MM.1S (cell line): ENCODE data around the gene PCDHA12.

Experiments
- EZH2 ChIP-seq: fragments of 300-600 bp; sonication (generic); optimal IDR thresholded peaks from 2 replicates; pipeline ENCODE3; 2017; ENCODE audit warnings: low read depth, mild to moderate bottlenecking, antibody characterized with exemption, low read length, mixed read lengths
- TF ChIP-seq, protein P1 (sequence below): fragments of 300-600 bp; sonication (generic); IDR thresholded peaks from 2 replicates; pipeline ENCODE4 v1.5.1; 2016; ENCODE audit warnings: antibody characterized with exemption, low read length, mixed read lengths

DNA sequence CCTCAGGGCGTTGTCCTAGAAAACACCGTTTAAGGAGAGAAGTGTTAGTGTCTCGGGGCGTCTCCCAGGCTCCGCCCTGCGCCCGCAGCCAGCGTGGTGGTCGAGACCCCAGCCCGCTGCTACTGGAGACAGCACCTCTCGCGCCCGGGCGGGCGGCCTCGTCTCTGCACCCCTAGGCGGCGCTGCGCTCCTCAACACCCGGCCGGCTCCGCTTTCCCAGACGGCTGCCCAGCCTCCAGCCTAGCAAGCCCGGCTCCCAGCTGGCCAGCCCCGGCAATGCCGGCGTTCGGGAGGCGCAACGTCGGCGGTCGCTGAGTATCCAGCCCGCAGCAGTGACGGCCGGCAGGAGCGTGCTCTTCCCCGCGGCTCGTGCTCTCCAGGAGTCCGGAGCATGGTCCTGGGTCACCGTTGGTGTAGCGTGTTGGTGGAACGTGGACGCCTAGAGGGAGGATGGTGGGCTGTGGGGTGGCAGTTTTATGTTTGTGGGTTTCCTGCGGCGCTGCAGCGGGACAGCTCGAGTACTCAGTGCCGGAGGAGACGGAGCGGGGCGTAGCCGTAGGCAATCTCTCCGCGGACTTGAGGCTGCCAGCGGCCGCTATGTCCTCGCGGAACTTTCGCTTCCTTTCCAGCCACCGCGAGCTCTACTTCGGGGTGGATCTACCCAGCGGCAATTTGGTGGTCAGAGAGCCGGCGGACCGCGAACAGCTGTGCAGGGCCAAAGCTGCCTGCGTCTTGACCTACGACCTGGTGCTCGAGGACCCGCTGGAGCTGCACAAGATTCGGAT lies 51.5 kb downstream of the PCDHA12 start:
- TF ChIP-seq, protein P1, sequence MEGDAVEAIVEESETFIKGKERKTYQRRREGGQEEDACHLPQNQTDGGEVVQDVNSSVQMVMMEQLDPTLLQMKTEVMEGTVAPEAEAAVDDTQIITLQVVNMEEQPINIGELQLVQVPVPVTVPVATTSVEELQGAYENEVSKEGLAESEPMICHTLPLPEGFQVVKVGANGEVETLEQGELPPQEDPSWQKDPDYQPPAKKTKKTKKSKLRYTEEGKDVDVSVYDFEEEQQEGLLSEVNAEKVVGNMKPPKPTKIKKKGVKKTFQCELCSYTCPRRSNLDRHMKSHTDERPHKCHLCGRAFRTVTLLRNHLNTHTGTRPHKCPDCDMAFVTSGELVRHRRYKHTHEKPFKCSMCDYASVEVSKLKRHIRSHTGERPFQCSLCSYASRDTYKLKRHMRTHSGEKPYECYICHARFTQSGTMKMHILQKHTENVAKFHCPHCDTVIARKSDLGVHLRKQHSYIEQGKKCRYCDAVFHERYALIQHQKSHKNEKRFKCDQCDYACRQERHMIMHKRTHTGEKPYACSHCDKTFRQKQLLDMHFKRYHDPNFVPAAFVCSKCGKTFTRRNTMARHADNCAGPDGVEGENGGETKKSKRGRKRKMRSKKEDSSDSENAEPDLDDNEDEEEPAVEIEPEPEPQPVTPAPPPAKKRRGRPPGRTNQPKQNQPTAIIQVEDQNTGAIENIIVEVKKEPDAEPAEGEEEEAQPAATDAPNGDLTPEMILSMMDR, result no peak
- TF ChIP-seq EZH2, result no peak
